Measurements from ENCODE around the gene FBXO42. TPM values are rescaled to one million over a fixed set of nuclear protein-coding genes. Genes with fewer than 3 reads are reported as not detected.
A peak's percentile ranks its signal among the peaks of the same experiment; 100 is the strongest.

FBXO42 gene
- total RNA-seq, 2 experiments from 2014 or later, result 14.6 to 17.7 TPM

GRCh38 chr1:16207318-16208269 is 144.7 kb downstream of the FBXO42 start:
- no peak for DNase-seq
- peak overlapping the region; percentile 80 for H3K4me3 Mint-ChIP-seq
- H3K36me3 Mint-ChIP-seq, result peaks cover 4% of the 10 kb centered on the region
- no peaks in the 10 kb centered on the region for H3K9me3 Mint-ChIP-seq
- peaks cover 3% of the 10 kb centered on the region for H3K4me1 Mint-ChIP-seq
- no peaks in the 10 kb centered on the region for H3K27me3 Mint-ChIP-seq
- H3K27ac Mint-ChIP-seq, result peak overlapping the region; percentile 89

GRCh38 chr1:16206547-16207317 is 145.5 kb downstream of the FBXO42 start:
- H3K27ac Mint-ChIP-seq, result peak overlapping the region; percentile 89
- no peaks in the 10 kb centered on the region for H3K27me3 Mint-ChIP-seq
- H3K4me3 Mint-ChIP-seq, result peak overlapping the region; percentile 80
- peak; percentile 94 for DNase-seq
- H3K36me3 Mint-ChIP-seq, result peaks cover 4% of the 10 kb centered on the region
- H3K4me1 Mint-ChIP-seq, result peaks cover 3% of the 10 kb centered on the region
- H3K9me3 Mint-ChIP-seq, result no peaks in the 10 kb centered on the region

GRCh38 chr1:16205891-16206546 is 146.3 kb downstream of the FBXO42 start:
- H3K4me1 Mint-ChIP-seq, result peaks cover 3% of the 10 kb centered on the region
- peak overlapping the region; percentile 80 for H3K4me3 Mint-ChIP-seq
- H3K9me3 Mint-ChIP-seq, result no peaks in the 10 kb centered on the region
- DNase-seq, result no peak
- H3K27ac Mint-ChIP-seq, result peak overlapping the region; percentile 84
- H3K27me3 Mint-ChIP-seq, result no peaks in the 10 kb centered on the region
- H3K36me3 Mint-ChIP-seq, result peaks cover 4% of the 10 kb centered on the region

GRCh38 chr1:16205334-16205671 is 147.0 kb downstream of the FBXO42 start:
- no peak overlapping the region for H3K4me3 Mint-ChIP-seq
- no peak for DNase-seq

GRCh38 chr1:16204634-16205333 is 147.5 kb downstream of the FBXO42 start:
- Mint-ChIP-seq H3K27ac (no peak overlapping the region), H3K4me3 (no peak overlapping the region), H3K27me3 (no peaks in the 10 kb centered on the region), H3K9me3 (no peaks in the 10 kb centered on the region), H3K36me3 (peaks cover 4% of the 10 kb centered on the region), H3K4me1 (peaks cover 3% of the 10 kb centered on the region)
- peak; percentile 52 for DNase-seq

More at GRCh38 chr1:16205334-16205671, 147.0 kb downstream of the FBXO42 start:
- H3K27ac Mint-ChIP-seq, result no peak overlapping the region
- no peaks in the 10 kb centered on the region for H3K27me3 Mint-ChIP-seq
- no peaks in the 10 kb centered on the region for H3K9me3 Mint-ChIP-seq
- peaks cover 4% of the 10 kb centered on the region for H3K36me3 Mint-ChIP-seq
- peaks cover 3% of the 10 kb centered on the region for H3K4me1 Mint-ChIP-seq

- no peaks in the 10 kb centered on the region for H3K9me3 Mint-ChIP-seq
- no peak for DNase-seq
- H3K4me1 Mint-ChIP-seq, result peaks cover 3% of the 10 kb centered on the region
- peaks cover 4% of the 10 kb centered on the region for H3K36me3 Mint-ChIP-seq
- H3K4me3 Mint-ChIP-seq, result no peak overlapping the region
- H3K27ac Mint-ChIP-seq, result no peak overlapping the region
- no peaks in the 10 kb centered on the region for H3K27me3 Mint-ChIP-seq
Measured at GRCh38 chr1:16204216-16204615, 148.1 kb downstream of the FBXO42 start.

GRCh38 chr1:16203550-16203949 is 148.7 kb downstream of the FBXO42 start:
- no peak overlapping the region for H3K27ac Mint-ChIP-seq
- peaks cover 4% of the 10 kb centered on the region for H3K36me3 Mint-ChIP-seq
- H3K4me3 Mint-ChIP-seq, result no peak overlapping the region
- no peak for DNase-seq
- peaks cover 8% of the 10 kb centered on the region for H3K4me1 Mint-ChIP-seq
- H3K27me3 Mint-ChIP-seq, result no peaks in the 10 kb centered on the region
- H3K9me3 Mint-ChIP-seq, result no peaks in the 10 kb centered on the region

- Mint-ChIP-seq H3K27me3 (no peaks in the 10 kb centered on the region), H3K36me3 (peaks cover 4% of the 10 kb centered on the region), H3K27ac (no peak overlapping the region), H3K9me3 (no peaks in the 10 kb centered on the region), H3K4me3 (no peak overlapping the region), H3K4me1 (peaks cover 9% of the 10 kb centered on the region)
- no peak for DNase-seq
Measured at GRCh38 chr1:16202281-16203210, 149.7 kb downstream of the FBXO42 start.

GRCh38 chr1:16199700-16200099 is 152.6 kb downstream of the FBXO42 start:
- H3K9me3 Mint-ChIP-seq, result no peaks in the 10 kb centered on the region
- H3K27me3 Mint-ChIP-seq, result no peaks in the 10 kb centered on the region
- no peak for DNase-seq
- peaks cover 6% of the 10 kb centered on the region for H3K36me3 Mint-ChIP-seq
- H3K4me3 Mint-ChIP-seq, result no peak overlapping the region
- no peak overlapping the region for H3K27ac Mint-ChIP-seq
- peaks cover 6% of the 10 kb centered on the region for H3K4me1 Mint-ChIP-seq

- Mint-ChIP-seq H3K27me3 (no peaks in the 10 kb centered on the region), H3K27ac (peak overlapping the region; percentile 38), H3K36me3 (peaks cover 4% of the 10 kb centered on the region), H3K4me1 (peaks cover 6% of the 10 kb centered on the region), H3K9me3 (no peaks in the 10 kb centered on the region), H3K4me3 (no peak overlapping the region)
- DNase-seq, result no peak
Measured at GRCh38 chr1:16199157-16199501, 153.2 kb downstream of the FBXO42 start.

GRCh38 chr1:16198444-16199156 is 153.7 kb downstream of the FBXO42 start:
- H3K9me3 Mint-ChIP-seq, result no peaks in the 10 kb centered on the region
- H3K4me3 Mint-ChIP-seq, result no peak overlapping the region
- H3K4me1 Mint-ChIP-seq, result peaks cover 6% of the 10 kb centered on the region
- H3K36me3 Mint-ChIP-seq, result peaks cover 4% of the 10 kb centered on the region
- no peaks in the 10 kb centered on the region for H3K27me3 Mint-ChIP-seq
- peak overlapping the region; percentile 38 for H3K27ac Mint-ChIP-seq
- no peak for DNase-seq

GRCh38 chr1:16196874-16197273 is 155.4 kb downstream of the FBXO42 start:
- no peak for DNase-seq
- H3K9me3 Mint-ChIP-seq, result no peaks in the 10 kb centered on the region
- peaks cover 6% of the 10 kb centered on the region for H3K4me1 Mint-ChIP-seq
- H3K27ac Mint-ChIP-seq, result no peak overlapping the region
- peaks cover 2% of the 10 kb centered on the region for H3K36me3 Mint-ChIP-seq
- H3K4me3 Mint-ChIP-seq, result no peak overlapping the region
- H3K27me3 Mint-ChIP-seq, result no peaks in the 10 kb centered on the region
